Lung microvascular endothelial cell (primary cell): ENCODE results near the gene MS4A7. TPM values are rescaled to one million over a fixed set of nuclear protein-coding genes. Genes with fewer than 3 reads are reported as not detected.

ENCODE experiments used
- total RNA-seq: library from RNA; depleted of rRNA; stranded (reverse); fragments of >200 nt; gene quantifications from 2 replicates; pipeline ENCODE4 v1.2.1, GENCODE V29; 2014

MS4A7 gene
- total RNA-seq, 1 donor from 2014 or later = not detected

Other genes starting within 250 kb of the MS4A7 start
- 0.22 TPM in 1 of 2 replicates, not detected in the other for gene MS4A6A, start 195.4 kb upstream of the MS4A7 start, total RNA-seq
- not detected in 2 replicates for gene MS4A4E, start 135.4 kb upstream of the MS4A7 start, total RNA-seq
- not detected in 2 replicates for gene MS4A4A, start 97.9 kb upstream of the MS4A7 start, total RNA-seq
- gene MS4A6E, start 51.3 kb upstream of the MS4A7 start, total RNA-seq = not detected in 2 replicates
- not detected in 2 replicates for gene MS4A14, start 17.9 kb downstream of the MS4A7 start, total RNA-seq
- gene MS4A5, start 51.0 kb downstream of the MS4A7 start, total RNA-seq = not detected in 2 replicates
- not detected in 2 replicates for gene MS4A1, start 77.3 kb downstream of the MS4A7 start, total RNA-seq
- not detected in 2 replicates for gene MS4A12, start 114.2 kb downstream of the MS4A7 start, total RNA-seq
- gene MS4A13, start 136.9 kb downstream of the MS4A7 start, total RNA-seq = not detected in 2 replicates